DMS153 treated with DMSO at 0.1 percent for 48 hours (cell line): ENCODE data around the gene TRPV4.

Experiments used
- DNase-seq: peaks from one replicate; lab custom pipeline; 2025; ENCODE audit not compliant: unreplicated experiment; lab: John Stamatoyannopoulos, UW

TRPV4 gene

DNA sequence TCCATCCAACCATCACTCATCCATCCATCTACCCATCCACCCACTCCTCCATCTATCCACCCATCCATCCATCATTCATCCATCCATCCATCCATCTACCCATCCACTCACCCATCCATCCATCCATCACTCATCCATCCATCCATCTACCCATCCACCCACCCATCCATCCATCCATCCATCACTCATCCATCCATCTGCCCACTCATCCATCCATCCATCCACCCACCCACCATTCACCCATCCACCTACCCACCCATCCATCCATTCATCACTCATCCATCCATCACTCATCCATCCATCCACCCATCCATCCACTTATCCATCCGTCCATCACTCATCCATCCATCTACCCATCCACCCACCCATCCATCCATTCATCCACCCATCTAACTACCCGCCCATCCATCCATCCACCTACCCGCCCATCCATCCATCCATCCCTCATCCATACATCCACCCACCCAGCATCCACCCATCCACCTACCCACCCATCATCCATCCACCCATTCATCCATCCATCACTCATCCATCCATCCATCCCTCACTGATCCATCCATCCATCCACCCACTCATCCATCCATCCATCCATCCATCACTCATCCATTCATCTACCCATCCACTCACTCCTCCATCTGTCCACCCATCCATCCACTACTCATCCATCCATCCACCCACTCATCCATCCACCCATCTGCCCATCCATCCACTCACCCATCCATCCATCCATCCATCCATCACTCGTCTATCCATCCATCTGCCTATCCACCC, 24.1 kb downstream of the TRPV4 start:
- DNase-seq = no peak

DNA sequence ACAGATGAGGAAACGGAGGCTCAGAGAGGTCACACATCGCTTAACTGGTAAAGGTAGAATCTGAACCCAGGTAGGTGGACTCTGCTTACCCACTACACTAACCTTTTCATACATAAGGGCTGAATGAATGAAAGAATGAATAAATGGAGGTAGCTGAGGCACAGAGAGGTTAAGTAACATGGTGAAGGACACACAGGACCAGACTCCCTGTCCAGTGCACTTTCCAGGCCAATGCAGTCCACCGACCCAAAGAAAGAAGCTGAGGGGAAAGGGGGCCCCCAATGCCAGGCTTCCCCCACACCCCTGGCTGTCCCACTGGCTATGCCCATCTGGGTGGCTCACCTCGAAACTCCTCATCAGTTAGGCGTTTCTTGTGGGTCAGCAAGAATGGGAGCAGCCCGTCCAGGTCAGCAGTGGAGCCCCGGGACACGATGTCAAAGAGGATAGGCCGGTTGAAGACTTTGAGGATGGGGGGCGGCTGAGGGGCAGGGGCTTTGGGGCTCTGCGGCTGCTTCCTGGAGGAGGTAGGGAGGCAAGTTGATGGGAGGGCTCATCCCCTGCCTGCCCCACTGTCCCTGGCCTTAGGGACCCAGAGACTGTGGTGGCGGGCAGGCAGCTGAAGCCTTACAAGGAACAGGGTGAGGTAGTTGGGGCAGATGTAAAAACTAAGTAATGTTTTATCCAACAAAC, 25.1 kb downstream of the TRPV4 start:
- no peak for DNase-seq

- peak; percentile 44 for DNase-seq
Measured at GRCh38 chr12:109804820-109805761, 28.1 kb downstream of the TRPV4 start.

GRCh38 chr12:109803678-109804077, 29.5 kb downstream of the TRPV4 start:
- no peak for DNase-seq

GRCh38 chr12:109802828-109803227, 30.4 kb downstream of the TRPV4 start:
- DNase-seq = no peak

DNA sequence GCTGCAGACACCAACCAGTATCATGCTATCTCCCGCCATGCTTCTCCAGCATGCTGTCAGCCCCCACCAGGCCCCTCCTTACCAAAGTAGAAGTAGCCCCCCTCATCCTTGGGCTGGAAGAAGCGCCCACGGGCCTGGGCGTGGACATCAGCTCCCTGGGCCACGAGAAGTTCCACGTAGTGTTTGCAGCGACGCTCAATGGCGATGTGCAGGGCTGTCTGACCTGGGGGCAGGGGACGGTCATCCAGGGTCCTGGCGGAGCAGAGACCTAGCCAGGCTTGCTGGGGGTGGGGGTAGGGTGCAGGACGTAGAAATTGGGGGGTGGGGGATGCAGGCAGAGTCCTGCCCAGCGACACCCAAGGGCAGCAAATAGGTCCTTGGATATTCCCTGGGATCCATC, 32.7 kb downstream of the TRPV4 start:
- no peak for DNase-seq

DNA sequence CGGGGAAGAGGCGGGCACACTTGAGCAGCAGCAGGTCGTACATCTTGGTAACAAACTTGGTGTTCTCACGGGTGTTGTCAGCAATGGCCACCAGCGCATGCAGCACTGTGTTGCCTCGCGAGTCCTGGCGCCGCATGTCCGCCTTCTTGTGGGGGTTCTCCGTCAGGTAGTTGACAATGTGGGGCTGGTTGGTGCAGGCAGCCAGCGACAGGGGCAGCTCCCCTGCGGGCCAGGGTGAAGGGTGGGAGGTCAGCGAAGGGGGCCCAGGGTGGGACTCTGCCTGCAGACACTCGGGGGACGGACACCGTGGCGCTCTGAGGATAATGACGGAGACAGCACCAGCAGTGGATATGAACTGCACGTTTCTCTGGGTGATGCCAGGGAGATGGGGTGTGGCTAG, 34.5 kb downstream of the TRPV4 start:
- no peak for DNase-seq

GRCh38 chr12:109797905-109798669, 35.1 kb downstream of the TRPV4 start:
- no peak for DNase-seq

DNA sequence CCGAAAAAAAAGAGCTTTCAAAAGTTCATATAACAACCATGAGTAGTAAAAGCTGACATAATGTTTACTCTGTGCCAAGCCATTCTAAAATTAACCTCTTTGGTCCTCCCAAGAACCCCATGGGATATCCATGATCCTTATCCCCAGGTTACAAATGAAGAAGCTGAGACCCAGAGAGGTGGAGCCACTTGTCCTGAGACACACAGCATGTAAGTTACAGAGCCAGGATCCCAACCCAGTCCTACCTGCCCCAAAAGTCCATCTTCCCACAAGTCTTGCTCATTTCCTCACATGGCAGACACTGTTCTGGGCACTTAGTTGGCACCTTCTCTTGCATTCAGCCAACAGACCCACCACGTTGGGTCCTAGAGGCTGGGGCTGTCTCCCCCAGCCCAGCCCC, 37.1 kb downstream of the TRPV4 start:
- no peak for DNase-seq

GRCh38 chr12:109795023-109795422, 38.2 kb downstream of the TRPV4 start:
- no peak for DNase-seq

- DNase-seq = no peak
Measured at GRCh38 chr12:109793826-109794501, 39.2 kb downstream of the TRPV4 start.

DNA sequence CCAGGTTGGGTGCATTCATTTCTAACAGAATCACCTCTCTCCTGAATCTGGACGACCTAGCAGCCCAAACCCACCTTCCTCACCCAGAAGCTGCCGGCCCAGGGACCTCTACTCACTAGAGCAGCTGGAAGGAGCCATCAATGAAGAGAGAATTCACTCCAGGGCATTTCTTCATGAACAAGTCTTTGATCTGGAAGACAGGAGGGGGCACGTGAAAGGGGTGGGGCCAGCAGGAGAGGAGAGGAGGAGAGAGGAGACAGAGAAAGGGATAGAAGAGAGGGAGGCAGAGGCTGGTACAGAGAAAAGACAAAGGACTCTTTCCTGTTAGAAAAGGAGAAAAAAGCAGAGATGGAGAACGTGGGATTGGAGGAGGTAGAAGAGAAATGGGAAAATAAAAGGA, 39.8 kb downstream of the TRPV4 start:
- DNase-seq = no peak

DNA sequence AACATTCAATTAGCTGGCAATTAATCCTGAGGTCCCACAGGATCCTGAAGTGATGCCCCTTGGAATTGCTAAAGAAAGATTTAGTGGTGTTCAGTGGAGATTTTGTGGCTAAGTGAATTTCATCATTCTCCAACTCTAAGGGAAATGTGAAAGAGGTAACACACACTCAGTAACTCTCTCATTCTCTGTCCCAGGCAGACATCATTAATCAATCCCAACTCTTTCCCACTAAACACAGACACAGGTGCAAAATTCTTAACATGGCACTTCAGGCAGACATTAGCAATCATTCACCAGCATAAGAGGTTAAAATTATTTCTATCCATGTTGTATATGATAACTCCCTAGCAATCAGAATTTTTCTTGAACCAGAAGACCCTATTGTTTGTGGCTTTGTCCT, 40.2 kb downstream of the TRPV4 start:
- no peak for DNase-seq

DNA sequence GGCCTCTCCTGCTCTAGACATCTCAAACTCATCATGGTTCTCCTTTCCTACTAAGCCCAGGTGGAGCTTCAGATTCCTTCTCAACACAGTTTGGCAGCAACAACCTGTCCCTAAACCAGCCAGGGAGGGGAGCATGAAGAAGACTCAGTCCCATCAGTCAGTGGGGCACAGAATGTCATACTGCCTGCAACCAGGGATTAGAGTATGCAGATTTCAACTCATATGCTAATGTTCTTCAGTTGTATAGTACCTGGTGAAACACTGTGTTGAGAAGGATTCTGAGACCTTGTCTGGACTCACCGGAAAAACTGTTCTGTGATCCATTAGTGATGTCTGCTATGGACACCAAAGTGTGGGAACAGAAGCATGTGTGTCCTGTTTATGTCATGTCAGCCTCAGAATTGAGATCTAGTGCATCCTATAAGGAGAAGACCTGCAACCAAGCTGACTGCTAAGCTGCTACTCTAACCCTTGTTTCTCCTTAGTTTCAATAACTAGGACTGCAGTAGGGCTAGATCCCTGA, 43.6 kb downstream of the TRPV4 start:
- no peak for DNase-seq

GRCh38 chr12:109786799-109787198, 46.4 kb downstream of the TRPV4 start:
- DNase-seq = no peak

DNA sequence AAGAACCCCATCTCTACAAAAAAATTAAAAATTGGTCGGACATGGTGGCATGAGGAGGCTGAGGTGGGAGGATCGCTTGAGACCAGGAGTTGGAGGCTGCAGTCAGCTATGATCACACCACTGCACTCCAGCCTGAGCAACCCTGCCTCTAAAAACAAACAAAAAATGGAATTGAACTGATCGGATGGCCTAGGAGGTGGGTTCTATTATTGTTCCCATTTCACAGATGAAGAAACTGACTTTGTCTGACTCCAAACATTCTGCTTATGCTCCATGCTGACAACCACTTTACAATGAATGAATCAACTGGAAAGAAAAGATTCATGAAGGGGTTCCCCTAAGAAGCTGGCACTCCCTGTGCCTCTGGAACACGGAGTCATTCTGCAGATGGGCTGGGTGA, 47.3 kb downstream of the TRPV4 start:
- no peak for DNase-seq

GRCh38 chr12:109783965-109784244, 49.3 kb downstream of the TRPV4 start:
- DNase-seq = no peak

- no peak for DNase-seq
Measured at GRCh38 chr12:109783135-109783964, 49.8 kb downstream of the TRPV4 start.

DNA sequence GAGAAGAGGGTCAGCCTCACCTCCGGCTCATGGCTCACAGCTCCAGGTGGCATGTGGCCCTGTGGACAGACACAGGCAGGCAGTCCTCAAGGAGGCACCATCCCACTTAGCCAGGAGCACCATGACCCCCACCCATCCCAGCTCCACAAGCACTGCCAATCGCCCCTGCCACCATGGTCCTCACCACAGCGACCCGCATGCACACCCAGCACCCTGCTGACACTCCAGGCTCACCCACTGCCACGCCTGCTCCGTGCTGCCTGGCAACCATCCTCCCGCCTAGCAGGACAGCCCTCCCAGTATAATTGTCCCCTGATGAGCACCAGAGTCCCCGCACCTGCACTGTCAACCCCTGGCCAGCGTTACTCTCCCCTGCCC, 50.9 kb downstream of the TRPV4 start:
- DNase-seq = no peak
